ENCODE measurements around the gene TENM3.
"Not testable (repeated sequence)": the region's sequence is repeated elsewhere in the genome, so short reads cannot be mapped to it uniquely, and the experiment has no call there.

The TENM3 gene

DNA sequence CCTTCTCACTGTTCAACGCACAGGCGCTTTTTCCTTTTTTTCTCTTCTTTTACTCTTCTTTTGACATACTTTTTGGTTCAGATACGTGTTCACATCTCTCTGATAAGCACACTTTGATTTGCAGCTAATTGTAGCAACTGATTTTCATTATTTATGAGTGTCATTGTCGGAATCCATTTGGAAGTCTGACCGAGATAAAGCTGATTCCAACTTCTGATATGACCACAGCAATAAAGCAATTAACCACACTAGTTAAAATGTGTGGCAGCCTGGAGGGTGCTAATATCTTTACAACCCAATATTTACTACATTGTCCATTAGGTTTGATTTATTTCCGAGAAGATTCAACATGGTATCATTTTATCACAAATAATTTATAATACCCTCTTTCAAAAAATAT is 101.8 kb downstream of the TENM3 start:
- no peak for DNase-seq

DNA sequence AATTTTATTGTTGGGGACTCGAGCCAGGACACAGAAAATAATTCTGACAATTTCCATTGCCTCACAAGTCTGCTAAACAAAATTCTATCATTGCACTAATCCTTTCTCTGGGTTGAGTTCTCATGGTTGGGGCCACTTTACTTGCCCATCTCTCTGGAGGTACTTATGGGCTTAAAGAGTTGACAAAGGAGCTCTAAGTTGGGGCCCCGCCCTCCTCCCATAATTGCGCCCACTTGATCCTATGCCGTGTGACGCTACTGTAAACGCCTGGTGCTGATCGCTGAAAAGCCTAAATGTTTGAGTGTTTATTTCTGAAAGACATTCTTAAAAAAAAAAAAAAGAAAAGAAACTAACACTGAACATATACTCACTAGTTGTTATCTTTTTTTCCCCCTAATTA is 103.0 kb downstream of the TENM3 start:
- no peak for DNase-seq

- DNase-seq = no peak
Observed at GRCh38 chr4:182346675-182347375, 103.6 kb downstream of the TENM3 start.

DNA sequence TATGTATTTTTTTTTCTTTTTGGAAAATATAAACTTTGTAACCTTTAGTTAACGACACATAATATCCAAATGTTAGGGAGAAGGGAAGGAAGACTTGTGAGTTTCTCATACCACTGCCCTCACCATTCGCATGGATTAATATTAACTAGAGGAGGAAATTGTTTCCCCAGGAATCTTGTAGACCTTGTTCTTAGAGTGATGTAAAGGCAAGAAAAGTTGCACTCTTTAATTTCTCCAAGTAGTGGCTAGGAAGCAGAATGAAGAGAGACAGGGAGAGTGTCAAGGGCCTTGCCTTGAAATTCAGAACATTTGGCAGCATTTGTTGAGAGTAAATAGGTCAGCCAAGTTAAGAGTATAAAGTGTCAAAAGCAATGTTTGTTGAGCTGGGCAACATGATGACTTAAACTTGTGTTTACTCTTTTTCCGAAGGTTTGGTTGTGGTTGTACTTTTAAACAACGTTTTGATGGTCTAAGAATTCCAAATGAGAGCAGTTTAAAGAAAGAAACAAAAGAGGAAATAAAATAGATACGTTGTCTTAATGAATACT is 105.7 kb downstream of the TENM3 start:
- DNase-seq = no peak

DNA sequence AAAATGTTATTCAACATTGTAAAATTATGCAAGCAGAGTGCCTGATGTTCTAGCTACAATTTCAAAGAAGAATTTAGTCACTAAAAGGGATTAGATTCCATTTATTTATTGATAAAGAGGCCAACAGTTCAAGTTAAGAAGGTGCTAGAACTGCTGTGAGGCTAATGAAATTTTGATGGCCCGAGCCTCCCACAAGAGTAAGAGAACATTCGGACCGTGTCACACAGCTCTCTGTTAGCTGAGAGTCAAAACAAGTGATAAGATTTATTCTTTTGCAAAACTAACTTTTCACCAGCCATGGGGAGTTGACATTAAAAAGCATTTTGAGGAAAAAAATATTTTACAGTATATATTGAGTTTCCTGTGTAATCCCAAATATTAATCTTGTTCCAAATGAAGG is 106.8 kb downstream of the TENM3 start:
- DNase-seq = no peak

GRCh38 chr4:182351485-182351884 is 108.3 kb downstream of the TENM3 start:
- DNase-seq = no peak

DNA sequence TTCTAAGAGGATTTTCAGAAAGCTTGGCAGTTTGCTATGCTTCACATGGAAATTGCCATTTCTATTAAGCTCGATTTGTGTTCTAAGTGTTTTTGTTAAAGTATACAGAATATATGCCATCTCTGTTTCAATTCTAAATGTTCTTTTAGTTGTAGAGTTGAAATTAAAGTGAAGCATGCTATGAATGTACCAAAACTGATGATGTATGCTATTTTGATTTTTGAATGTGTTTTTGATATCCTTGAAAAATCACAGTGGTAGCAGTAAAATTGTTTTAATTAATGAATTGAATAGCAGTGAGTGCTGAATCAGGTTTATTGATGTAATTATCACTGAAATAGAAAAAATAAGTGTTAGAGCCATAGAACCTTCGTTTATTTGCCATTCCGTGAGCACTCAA is 110.9 kb downstream of the TENM3 start:
- no peak for DNase-seq

- no peak for DNase-seq
Observed at GRCh38 chr4:182354867-182355266, 111.7 kb downstream of the TENM3 start.

- DNase-seq = no peak
Observed at GRCh38 chr4:182367153-182367552, 124.0 kb downstream of the TENM3 start.

DNA sequence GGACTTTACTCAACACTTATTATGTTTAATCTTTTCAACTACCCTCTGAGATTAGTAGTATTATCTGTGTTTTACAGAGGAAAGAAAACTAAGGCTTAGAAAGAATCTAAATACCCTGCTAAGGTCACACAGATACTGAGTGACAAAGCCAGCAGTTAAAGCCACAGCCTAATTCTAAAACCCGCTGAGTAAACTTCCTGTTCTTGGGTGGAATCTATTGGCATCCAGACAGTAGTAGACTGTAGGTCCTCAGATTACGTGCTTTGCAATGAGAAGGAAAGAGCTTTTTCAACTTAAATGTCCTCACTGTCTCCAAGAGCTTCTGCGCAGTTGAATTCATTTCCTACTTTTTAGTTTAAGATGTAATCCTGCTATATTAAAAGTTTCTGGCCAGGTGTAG is 126.0 kb downstream of the TENM3 start:
- no peak for DNase-seq

GRCh38 chr4:182370491-182370890 is 127.3 kb downstream of the TENM3 start:
- DNase-seq = no peak

- DNase-seq = no peak
Observed at GRCh38 chr4:182380771-182381181, 137.6 kb downstream of the TENM3 start.

- no peak for DNase-seq
Observed at GRCh38 chr4:182382941-182383340, 139.7 kb downstream of the TENM3 start.

GRCh38 chr4:182384631-182385091 is 141.5 kb downstream of the TENM3 start:
- no peak for DNase-seq

DNA sequence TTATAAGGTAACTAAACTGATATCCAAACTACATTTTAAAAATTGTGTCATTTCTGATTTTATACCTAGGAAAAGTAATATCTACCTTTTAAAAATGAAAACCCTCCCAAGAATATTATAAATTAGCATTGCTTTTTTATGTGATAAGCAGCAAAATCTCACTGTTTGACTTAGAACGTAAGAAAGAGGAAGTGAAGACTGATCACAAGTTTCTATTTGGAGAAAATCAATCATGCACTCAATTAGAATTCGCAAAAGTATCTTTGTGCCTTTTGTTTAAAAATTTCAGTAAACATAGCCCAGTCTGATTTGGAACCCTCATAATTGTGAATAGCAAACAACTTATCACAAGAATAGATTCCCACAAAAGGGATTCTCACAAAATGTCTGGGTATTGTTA is 142.7 kb downstream of the TENM3 start:
- DNase-seq = no peak

DNA sequence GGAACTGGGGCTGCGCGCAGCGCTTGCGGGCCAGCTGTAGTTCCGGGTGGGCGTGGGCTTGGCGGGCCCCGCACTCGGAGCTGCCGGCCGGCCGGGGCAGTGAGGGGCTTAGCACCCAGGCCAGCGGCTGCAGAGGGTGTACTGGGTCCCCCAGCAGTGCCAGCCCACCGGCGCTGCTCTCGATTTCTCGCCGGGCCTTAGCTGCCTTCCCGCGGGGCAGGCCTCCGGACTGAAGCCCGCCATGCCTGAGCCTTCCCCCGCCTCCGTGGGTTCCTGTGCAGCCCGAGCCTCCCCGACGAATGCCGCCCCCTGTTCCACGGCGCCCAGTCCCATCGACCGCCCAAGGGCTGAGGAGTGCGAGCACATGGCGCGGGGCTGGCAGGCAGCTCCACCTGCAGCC is 143.4 kb downstream of the TENM3 start:
- not testable (repeated sequence) for DNase-seq

- DNase-seq = no peak
Observed at GRCh38 chr4:182391111-182391684, 148.0 kb downstream of the TENM3 start.

- no peak for DNase-seq
Observed at GRCh38 chr4:182394181-182394580, 151.0 kb downstream of the TENM3 start.

GRCh38 chr4:182400081-182400480 is 156.9 kb downstream of the TENM3 start:
- no peak for DNase-seq

- DNase-seq = no peak
Observed at GRCh38 chr4:182400790-182401189, 157.6 kb downstream of the TENM3 start.

DNA sequence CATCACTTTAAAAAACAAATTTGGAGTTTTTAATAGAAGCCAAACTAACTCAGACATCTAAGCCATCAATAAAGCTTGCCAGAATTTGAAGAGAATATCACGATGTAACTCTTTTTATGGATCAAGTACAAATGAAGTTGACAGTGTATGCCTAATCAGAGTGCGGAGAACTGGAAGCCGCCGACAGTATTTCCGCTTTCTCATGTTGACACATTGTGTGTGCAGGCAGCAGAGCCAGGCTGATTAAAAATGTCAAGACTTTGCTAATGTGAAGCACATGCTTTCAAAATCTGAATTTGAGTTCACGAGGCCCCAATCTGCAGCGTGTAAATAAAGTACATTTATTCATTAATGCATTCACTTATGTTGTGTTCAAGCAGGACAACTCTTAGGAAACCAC is 161.2 kb downstream of the TENM3 start:
- no peak for DNase-seq

- DNase-seq = no peak
Observed at GRCh38 chr4:182405087-182405486, 161.9 kb downstream of the TENM3 start.

GRCh38 chr4:182409271-182409670 is 166.1 kb downstream of the TENM3 start:
- no peak for DNase-seq

- DNase-seq = no peak
Observed at GRCh38 chr4:182411391-182411790, 168.2 kb downstream of the TENM3 start.

DNA sequence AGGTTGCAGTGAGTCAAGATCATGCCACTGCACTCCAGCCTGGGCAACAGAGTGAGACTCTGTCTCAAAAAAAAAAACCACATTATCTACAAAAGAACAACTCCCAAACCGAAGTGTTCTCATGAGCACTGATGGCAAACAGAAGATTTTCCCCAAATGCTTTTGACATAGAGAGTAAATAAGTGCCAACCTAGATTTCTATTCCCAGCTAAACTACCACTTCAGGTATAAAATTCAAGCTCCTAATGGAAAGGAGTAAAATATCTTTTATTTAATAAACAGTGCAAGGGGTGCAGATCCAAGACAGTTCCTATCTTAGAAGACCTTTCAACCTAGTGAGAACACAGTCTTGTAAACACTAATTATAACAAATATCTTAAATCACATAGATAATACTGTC is 170.3 kb downstream of the TENM3 start:
- no peak for DNase-seq

All from NCI-H1694 (cell line).